Lower leg skin (tissue), 4 donors: ENCODE measurements around the gene SLC4A8. TPM values are rescaled to one million over a fixed set of nuclear protein-coding genes. Genes with fewer than 3 reads are reported as not detected.

Source experiments
- DNase-seq, 2 donors: peaks; one replicate each; pipeline ENCODE4 v3.0.0-alpha.2; 2019; ENCODE audit warnings: low spot score in 2 of 2
- H3K4me3 ChIP-seq: fragments of 200-600 bp; sonication (generic); 2 replicates; pipeline ENCODE4 v1.5.1; 2017; ENCODE audit warnings: mild to moderate bottlenecking, low read depth; ENCODE audit not compliant: poor library complexity, severe bottlenecking
- POLR2A ChIP-seq, 2 donors: fragments of 450-650 bp; IDR thresholded peaks; one replicate each; pipeline ENCODE4 v1.6.1; 2016 to 2017; ENCODE audit warnings: antibody characterized with exemption in 2 of 2, mild to moderate bottlenecking in 1 of 2, moderate library complexity in 1 of 2
- WGBS, 2 donors: methylation state at CpG; one replicate each; pipeline ENCODE4 v1.1.5; 2018; 5-methylcytosine and 5-hydroxymethylcytosine counted together
- intact Hi-C: fragments of 100-400 bp; cut with DNase I; formaldehyde crosslinking; loops from one replicate; pipeline ENCODE4 v1.15.0; 2023; ENCODE audit warnings: low total_unique reads
- total RNA-seq, 4 donors: library from RNA; depleted of rRNA; stranded (reverse); fragments of >200 nt; gene quantifications; one replicate each; pipeline ENCODE4 v1.1.0, GENCODE V29; 2016
- TF ChIP-seq, protein P1 (sequence below), 3 donors: fragments of 450-650 bp; IDR thresholded peaks; one replicate each; pipeline ENCODE4 v1.5.1; 2016; ENCODE audit warnings: antibody characterized with exemption in 3 of 3, mild to moderate bottlenecking in 3 of 3, moderate library complexity in 2 of 3

The SLC4A8 gene
- total RNA-seq, 4 donors from 2014 or later = 0.04 to 0.13 (median 0.06) TPM

DNA sequence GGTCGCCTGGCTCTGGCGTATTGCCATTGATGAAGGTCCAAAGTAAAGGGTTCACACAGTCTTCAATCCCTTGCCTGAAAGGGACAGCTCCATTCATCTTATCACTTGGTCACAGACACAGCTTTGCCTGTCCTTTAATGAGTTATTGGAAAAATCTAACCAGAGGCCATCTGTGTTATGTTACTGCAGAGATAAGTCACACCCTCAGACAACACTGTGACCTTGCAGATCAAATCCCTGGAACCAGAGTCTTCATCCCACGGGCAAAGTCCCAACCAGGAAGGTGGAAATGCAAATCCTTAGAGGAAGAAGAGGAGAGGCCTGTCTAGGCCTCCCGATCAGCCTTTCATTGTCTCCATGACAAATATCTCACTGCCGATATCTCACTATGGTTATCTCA, 98.1 kb downstream of the SLC4A8 start:
- TF ChIP-seq, protein P1, sequence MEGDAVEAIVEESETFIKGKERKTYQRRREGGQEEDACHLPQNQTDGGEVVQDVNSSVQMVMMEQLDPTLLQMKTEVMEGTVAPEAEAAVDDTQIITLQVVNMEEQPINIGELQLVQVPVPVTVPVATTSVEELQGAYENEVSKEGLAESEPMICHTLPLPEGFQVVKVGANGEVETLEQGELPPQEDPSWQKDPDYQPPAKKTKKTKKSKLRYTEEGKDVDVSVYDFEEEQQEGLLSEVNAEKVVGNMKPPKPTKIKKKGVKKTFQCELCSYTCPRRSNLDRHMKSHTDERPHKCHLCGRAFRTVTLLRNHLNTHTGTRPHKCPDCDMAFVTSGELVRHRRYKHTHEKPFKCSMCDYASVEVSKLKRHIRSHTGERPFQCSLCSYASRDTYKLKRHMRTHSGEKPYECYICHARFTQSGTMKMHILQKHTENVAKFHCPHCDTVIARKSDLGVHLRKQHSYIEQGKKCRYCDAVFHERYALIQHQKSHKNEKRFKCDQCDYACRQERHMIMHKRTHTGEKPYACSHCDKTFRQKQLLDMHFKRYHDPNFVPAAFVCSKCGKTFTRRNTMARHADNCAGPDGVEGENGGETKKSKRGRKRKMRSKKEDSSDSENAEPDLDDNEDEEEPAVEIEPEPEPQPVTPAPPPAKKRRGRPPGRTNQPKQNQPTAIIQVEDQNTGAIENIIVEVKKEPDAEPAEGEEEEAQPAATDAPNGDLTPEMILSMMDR (IDR thresholded peaks at IDR 0.05) = no peak
- no peak for TF ChIP-seq POLR2A (IDR thresholded peaks at IDR 0.05)
- H3K4me3 ChIP-seq = no peak overlapping the region
- no peak for DNase-seq
- 74 to 81% methylated on average over 5 of the region's 5 CpGs for WGBS, 2 donors
- intact Hi-C loops = no loop called here

DNA sequence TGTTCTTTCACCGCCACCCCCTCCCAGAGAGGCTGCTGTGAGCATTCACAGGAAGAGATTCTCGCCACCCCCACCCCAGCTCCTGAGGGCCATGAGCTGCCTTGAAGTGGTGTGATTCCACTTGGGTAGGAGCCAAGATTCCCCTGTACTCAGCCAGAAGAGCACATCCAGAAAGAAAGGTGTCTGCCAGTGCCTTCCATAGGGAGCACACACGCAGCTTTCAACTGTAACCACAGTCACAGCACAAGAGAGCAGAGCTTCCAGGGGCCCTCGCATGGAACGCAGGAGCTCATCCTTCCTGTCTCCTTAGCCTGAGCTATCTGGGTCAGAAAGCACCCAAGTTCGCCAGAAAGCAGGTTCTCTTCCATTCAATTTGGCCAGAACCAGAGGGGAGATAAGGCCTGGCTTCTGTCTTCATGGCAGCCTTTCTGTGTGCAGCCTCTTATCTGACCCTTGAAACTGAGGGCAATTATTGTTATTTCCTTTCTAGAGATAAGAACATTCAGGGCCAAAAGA, 99.8 kb downstream of the SLC4A8 start:
- no peak for TF ChIP-seq POLR2A (IDR thresholded peaks at IDR 0.05)
- TF ChIP-seq, protein P1 (IDR thresholded peaks at IDR 0.05) = no peak
- 81 to 82% methylated on average over 6 of the region's 6 CpGs for WGBS, 2 donors
- no peak overlapping the region for H3K4me3 ChIP-seq
- peak in 1 of 2 donors; percentile 20 for DNase-seq
- intact Hi-C loops = no loop called here

DNA sequence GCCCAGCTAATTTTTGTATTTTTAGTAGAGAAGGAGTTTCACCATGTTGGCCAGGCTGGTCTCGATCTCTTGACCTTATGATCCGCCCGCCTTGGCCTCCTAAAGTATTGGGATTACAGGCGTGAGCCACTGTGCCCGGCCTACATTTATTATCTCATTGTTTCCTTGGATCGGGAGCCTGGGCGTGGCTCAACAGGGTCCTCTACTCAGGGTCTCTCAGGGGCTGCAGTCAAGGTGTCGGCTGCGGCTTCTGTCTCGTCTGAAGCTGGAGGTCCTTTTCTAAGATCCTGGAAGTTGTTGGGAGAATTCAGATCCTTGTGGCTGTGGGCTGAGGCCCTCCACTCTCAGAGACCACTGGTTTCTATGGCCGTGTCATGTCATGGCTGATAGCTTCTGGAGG, 100.9 kb downstream of the SLC4A8 start:
- WGBS, 2 donors = 87 to 96% methylated on average over 11 of the region's 11 CpGs
- no peak overlapping the region for H3K4me3 ChIP-seq
- TF ChIP-seq, protein P1 (IDR thresholded peaks at IDR 0.05) = no peak
- TF ChIP-seq POLR2A (IDR thresholded peaks at IDR 0.05) = no peak
- peak in 1 of 2 donors; percentile 70 for DNase-seq
- intact Hi-C loops = no loop called here

DNA sequence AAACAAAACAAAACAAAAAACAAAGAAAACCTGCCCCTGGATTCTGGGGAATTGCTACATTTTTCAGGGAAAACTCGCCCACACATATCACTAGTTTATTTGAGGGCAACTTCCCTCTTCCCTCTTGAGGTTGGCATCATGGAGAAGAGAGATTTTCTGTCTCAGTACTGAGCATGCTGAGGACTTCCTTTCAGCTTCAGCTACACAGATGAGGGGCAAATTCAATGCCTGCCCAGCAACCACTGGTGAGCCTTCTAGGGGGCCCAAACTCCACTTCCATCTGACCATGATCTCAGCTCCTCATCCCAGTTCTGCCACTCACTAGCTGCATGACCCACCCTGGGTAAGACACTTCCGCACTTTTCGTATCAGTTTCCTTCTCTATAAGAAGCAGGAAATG, 103.3 kb downstream of the SLC4A8 start:
- no peak overlapping the region for H3K4me3 ChIP-seq
- peak in 1 of 2 donors; percentile 76 for DNase-seq
- intact Hi-C loops = no loop called here
- TF ChIP-seq, protein P1 (IDR thresholded peaks at IDR 0.05) = no peak
- 85 to 92% methylated on average over 3 of the region's 3 CpGs for WGBS, 2 donors

DNA sequence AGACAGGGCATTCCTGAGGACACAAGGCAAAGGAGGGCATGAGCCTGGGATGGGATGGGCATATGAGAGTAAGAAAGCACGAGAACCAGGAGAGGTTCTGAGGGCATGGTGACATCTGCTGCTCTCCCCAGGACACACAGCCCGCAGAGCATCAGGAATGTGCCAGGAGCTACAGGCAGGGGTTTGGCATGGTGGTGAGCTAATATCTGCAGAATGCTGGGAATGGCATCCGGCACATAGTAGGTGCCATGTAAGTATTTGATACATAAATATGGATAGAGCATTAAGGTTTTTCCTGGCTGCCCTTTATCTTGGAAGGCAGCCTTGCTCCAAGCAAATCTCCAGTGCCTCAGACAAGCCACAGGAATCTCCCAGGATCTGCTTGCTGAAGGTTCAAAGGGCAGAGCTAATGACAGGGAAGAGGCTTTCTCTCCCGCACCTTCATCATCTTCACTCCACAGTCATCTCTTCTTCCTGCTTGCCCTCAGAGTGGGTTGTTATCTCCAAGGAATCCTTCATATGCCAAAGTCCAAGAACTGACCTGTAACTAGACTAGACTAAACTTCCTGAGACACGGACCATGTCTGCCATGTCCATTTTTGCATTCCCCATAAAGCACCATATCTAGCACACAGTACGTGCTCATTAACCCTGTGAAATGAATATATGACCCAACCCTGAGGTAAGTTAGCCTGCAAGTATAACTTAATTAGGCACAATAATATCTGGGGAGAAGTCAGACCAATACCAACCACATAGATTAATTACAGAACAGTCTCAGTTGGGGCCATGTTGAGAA, 104.4 kb downstream of the SLC4A8 start:
- intact Hi-C loops = no loop called here
- no peak overlapping the region for H3K4me3 ChIP-seq
- WGBS, 2 donors = 78 to 83% methylated on average over 6 of the region's 6 CpGs

More for the DNA sequence above, 104.4 kb downstream of the SLC4A8 start:
- peak in 1 of 2 donors; percentile 53 for DNase-seq
- TF ChIP-seq, protein P1 (IDR thresholded peaks at IDR 0.05) = no peak
